Gastroesophageal sphincter (tissue), 3 donors: ENCODE measurements around the gene PTPRE.

Source experiments
- EP300 ChIP-seq: sonication (generic); formaldehyde crosslinking; IDR thresholded peaks from one replicate; pipeline ENCODE4 v1.6.1; 2017; ENCODE audit warnings: antibody characterized with exemption, mild to moderate bottlenecking
- POLR2A ChIP-seq, 2 donors: fragments of 450-650 bp; IDR thresholded peaks; one replicate each; pipeline ENCODE4 v1.6.1; 2017; ENCODE audit warnings: antibody characterized with exemption in 2 of 2, mild to moderate bottlenecking in 2 of 2, moderate library complexity in 1 of 2
- POLR2AphosphoS5 ChIP-seq: sonication (generic); formaldehyde crosslinking; IDR thresholded peaks from one replicate; pipeline ENCODE4 v1.6.1; 2017; ENCODE audit warnings: antibody characterized with exemption
- TF ChIP-seq, protein P1 (sequence below), 4 experiments: fragments of 200-600 bp in 2 of 4; fragments of 450-650 bp in 2 of 4; sonication (generic) in 1 of 4; IDR thresholded peaks; one replicate each; pipeline ENCODE4 v1.5.1; 2017 to 2019; ENCODE audit warnings: antibody characterized with exemption in 4 of 4, mild to moderate bottlenecking in 2 of 4, moderate library complexity in 2 of 4

DNA sequence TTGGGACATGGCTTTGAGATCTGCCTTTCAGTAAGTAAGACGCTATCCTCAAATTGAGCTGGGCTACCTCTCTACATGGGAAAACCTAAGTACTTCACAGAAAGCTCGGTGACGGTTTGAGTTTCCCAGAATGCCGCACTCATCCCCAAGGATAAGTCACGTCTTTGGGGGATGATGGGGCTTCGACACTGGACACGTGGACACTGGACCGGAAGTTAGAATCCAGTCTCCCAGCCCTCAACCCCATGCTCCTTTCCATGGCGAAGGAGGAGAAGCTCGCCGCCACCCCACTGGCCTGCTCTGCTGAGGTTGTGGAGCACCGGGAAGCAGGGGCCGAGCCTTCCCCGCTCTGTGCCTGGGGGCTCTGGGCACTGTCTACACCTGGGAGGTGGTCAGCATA, 27.5 kb downstream of the PTPRE start:
- TF ChIP-seq POLR2AphosphoS5 (no peak), POLR2A (IDR thresholded peaks at IDR 0.05) (no peak), EP300 (no peak)
- TF ChIP-seq, protein P1, sequence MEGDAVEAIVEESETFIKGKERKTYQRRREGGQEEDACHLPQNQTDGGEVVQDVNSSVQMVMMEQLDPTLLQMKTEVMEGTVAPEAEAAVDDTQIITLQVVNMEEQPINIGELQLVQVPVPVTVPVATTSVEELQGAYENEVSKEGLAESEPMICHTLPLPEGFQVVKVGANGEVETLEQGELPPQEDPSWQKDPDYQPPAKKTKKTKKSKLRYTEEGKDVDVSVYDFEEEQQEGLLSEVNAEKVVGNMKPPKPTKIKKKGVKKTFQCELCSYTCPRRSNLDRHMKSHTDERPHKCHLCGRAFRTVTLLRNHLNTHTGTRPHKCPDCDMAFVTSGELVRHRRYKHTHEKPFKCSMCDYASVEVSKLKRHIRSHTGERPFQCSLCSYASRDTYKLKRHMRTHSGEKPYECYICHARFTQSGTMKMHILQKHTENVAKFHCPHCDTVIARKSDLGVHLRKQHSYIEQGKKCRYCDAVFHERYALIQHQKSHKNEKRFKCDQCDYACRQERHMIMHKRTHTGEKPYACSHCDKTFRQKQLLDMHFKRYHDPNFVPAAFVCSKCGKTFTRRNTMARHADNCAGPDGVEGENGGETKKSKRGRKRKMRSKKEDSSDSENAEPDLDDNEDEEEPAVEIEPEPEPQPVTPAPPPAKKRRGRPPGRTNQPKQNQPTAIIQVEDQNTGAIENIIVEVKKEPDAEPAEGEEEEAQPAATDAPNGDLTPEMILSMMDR (IDR thresholded peaks at IDR 0.05): no peak
